Measurements from ENCODE around the gene FPGS.

DNA sequence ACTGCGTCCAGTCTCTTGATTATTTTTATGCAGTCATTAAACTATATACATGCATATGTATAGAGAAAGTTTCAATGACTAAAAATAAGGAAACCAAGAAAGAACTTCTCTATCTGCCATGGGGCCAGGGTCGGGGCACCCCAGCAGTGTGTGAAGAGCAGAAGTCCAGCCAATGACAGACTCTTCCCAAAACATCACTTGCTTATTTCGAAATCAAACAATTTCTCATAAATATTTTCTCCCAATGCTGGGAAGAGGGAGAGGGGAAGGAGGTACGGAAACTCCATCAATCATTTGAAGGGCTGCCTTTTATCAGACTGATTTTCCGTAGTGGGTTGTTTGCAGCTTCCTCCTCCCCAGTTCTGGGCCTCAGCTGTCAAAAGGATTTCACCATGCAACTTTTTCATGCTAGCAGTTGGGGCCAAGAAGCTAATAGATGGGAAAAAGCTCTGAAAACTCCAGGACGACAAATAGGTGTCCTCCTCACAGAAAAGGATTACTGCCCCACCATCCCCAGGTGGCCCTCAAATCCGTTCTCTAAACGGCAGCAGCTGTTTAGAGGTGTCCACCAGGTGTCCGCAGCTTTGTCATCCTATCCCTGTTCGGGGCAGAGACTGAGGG, 617 bp upstream of the FPGS start:
- TF ChIP-seq POLR2AphosphoS5 (IDR thresholded peaks at IDR 0.05; ENCODE audit: low read depth, low read length) (no peak), TAF1 (IDR thresholded peaks at IDR 0.05; ENCODE audit: borderline replicate concordance, insufficient read depth, low read length) (no peak)
